Mammary epithelial cell (primary cell): ENCODE data around the gene PIGM.

Experiments used
- EZH2 ChIP-seq: IDR thresholded peaks from 2 replicates; pipeline ENCODE4 v1.6.1; 2012; ENCODE audit warnings: low read length, inconsistent platforms, borderline replicate concordance
- TF ChIP-seq, protein P1 (sequence below), 2 donors: IDR thresholded peaks in 1 of 2; conservative IDR thresholded peaks in 1 of 2; 2 replicates each; pipeline ENCODE4 v1.5.1; 2011 to 2012; ENCODE audit warnings: inconsistent platforms in 2 of 2, low read length in 2 of 2, mild to moderate bottlenecking in 2 of 2, control low read depth in 1 of 2, low read depth in 1 of 2; ENCODE audit not compliant: insufficient read depth in 1 of 2; ENCODE audit errors: extremely low read depth in 1 of 2

DNA sequence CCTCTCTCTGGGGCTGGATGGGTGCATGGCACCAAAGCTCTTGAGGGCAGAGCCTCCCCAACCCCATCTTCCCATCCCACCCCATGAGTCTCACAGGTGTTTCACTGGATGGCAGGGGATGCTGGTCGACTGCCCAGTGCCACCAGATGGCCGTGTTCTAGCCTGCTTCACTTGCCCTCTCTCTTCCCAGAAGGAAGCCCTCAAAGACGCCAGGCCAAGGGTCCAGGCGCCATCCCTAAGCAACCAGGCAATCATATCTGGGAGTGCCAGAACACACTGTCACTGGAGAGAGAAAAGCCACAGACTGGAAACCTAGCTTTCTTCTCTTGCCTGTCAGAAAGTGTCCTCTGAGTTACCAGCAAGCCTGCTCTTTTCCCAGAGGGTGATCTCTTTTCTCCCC lies 26.7 kb downstream of the PIGM start:
- TF ChIP-seq, protein P1, sequence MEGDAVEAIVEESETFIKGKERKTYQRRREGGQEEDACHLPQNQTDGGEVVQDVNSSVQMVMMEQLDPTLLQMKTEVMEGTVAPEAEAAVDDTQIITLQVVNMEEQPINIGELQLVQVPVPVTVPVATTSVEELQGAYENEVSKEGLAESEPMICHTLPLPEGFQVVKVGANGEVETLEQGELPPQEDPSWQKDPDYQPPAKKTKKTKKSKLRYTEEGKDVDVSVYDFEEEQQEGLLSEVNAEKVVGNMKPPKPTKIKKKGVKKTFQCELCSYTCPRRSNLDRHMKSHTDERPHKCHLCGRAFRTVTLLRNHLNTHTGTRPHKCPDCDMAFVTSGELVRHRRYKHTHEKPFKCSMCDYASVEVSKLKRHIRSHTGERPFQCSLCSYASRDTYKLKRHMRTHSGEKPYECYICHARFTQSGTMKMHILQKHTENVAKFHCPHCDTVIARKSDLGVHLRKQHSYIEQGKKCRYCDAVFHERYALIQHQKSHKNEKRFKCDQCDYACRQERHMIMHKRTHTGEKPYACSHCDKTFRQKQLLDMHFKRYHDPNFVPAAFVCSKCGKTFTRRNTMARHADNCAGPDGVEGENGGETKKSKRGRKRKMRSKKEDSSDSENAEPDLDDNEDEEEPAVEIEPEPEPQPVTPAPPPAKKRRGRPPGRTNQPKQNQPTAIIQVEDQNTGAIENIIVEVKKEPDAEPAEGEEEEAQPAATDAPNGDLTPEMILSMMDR (conservative IDR thresholded peaks at IDR 0.05 in 1 of 2, IDR thresholded peaks at IDR 0.05 in 1 of 2; ENCODE audit: extremely low read depth in 1 of 2, insufficient read depth in 1 of 2, low read depth in 1 of 2, low read length in 2 of 2), result no peak
- no peak for TF ChIP-seq EZH2
